HCT116 (cell line): ENCODE data around the gene CIC. TPM values are rescaled to one million over a fixed set of nuclear protein-coding genes. Genes with fewer than 3 reads are reported as not detected.
A peak's percentile ranks its signal among the peaks of the same experiment; 100 is the strongest.

Source experiments
- ATAC-seq: fragments of 200-7000 bp; cut with Tn5 transposase; 2 replicates; pipeline ENCODE4 v1.9.1; 2020; ENCODE audit warnings: mild to moderate bottlenecking, moderate library complexity
- BruUV-seq: library from RNA; stranded (reverse); fragments of 400-500 nt; replicated peaks from 2 replicates; lab custom pipeline; 2021; lab: Mats Ljungman, UMichigan
- CTCF ChIA-PET: fragments of 300-600 bp; sonication (Branson Sonifier 250); formaldehyde crosslinking; loops from one replicate; lab custom pipeline; 2021; ENCODE audit warnings: antibody characterized with exemption; lab: Charles Lee
- POLR2A ChIA-PET: fragments of 300-600, 350-600 bp; sonication (Branson Sonifier 250); formaldehyde crosslinking; loops from one replicate; lab custom pipeline; 2021; ENCODE audit warnings: antibody characterized with exemption; lab: Charles Lee
- RAD21 ChIA-PET, 2 experiments: fragments of 300-600 bp; sonication (Branson Sonifier 250); formaldehyde crosslinking; loops; one replicate each; lab custom pipeline; 2023; ENCODE audit warnings: low total read pairs in 2 of 2; ENCODE audit not compliant: uncharacterized antibody in 2 of 2, unreplicated experiment in 2 of 2, low non-redundant PET in 1 of 2; lab: Charles Lee
- DNase-seq: peaks from one replicate; pipeline ENCODE4 v3.0.0-alpha.2; 2010; ENCODE audit warnings: low read depth, low spot score
- H2AFZ ChIP-seq: fragments of 200-600 bp; shearing (Covaris generic), sonication (generic); 2 replicates; pipeline ENCODE4 v1.6.1; 2017; ENCODE audit warnings: low read depth, mixed run types, mixed read lengths, antibody characterized with exemption, low read length; ENCODE audit not compliant: poor library complexity, severe bottlenecking
- H3K27ac ChIP-seq: 2 replicates; pipeline ENCODE4 v1.5.1; 2012; ENCODE audit warnings: low read depth, low read length
- H3K27me3 ChIP-seq: fragments of 200-600 bp; sonication (generic); 2 replicates; pipeline ENCODE4 v1.6.1; 2016; ENCODE audit warnings: mixed run types, low read length, mixed read lengths; ENCODE audit not compliant: insufficient read depth
- H3K36me3 ChIP-seq, 2 experiments: fragments of 200-500 bp in 1 of 2; fragments of 200-600 bp in 1 of 2; sonication (Bioruptor generic) in 1 of 2; sonication (generic) in 1 of 2; 2 replicates each; pipeline versions ENCODE4 v1.5.1 to v1.6.1; 2014 to 2016; ENCODE audit warnings: low read length in 2 of 2, inconsistent platforms in 1 of 2, mixed read lengths in 1 of 2, mixed run types in 1 of 2; ENCODE audit not compliant: insufficient read depth in 2 of 2, control insufficient read depth in 1 of 2
- H3K4me1 ChIP-seq, 2 experiments: fragments of 200-600 bp in 1 of 2; sonication (generic) in 1 of 2; 2 replicates each; pipeline versions ENCODE4 v1.5.1 to v1.6.1; 2012 to 2017; ENCODE audit warnings: low read length in 2 of 2, inconsistent platforms in 1 of 2, mild to moderate bottlenecking in 1 of 2, mixed read lengths in 1 of 2, mixed run types in 1 of 2, moderate library complexity in 1 of 2; ENCODE audit not compliant: insufficient read depth in 2 of 2, control insufficient read depth in 1 of 2
- H3K4me2 ChIP-seq: fragments of 200-600 bp; sonication (generic); 2 replicates; pipeline ENCODE4 v1.6.1; 2017; ENCODE audit warnings: mixed run types, low read length, mixed read lengths
- H3K4me3 ChIP-seq, 2 experiments: fragments of 200-600 bp in 1 of 2; sonication (generic) in 1 of 2; replicated peaks in 1 of 2; 2 replicates each; pipeline ENCODE4 v1.5.1; 2011 to 2016; ENCODE audit warnings: low read length in 2 of 2, control low read depth in 1 of 2, low read depth in 1 of 2, mild to moderate bottlenecking in 1 of 2, mixed read lengths in 1 of 2, mixed run types in 1 of 2
- H3K79me2 ChIP-seq: fragments of 200-600 bp; sonication (generic); 2 replicates; pipeline ENCODE4 v1.6.1; 2017; ENCODE audit warnings: mild to moderate bottlenecking, mixed run types, low read length, moderate library complexity, mixed read lengths; ENCODE audit not compliant: insufficient read depth
- H3K9ac ChIP-seq: fragments of 200-600 bp; sonication (generic); 2 replicates; pipeline ENCODE4 v1.6.1; 2016; ENCODE audit warnings: low read length, mixed read lengths
- H3K9me2 ChIP-seq: fragments of 200-600 bp; sonication (generic), shearing (Covaris generic); 2 replicates; pipeline ENCODE4 v1.6.1; 2017; ENCODE audit warnings: mixed run types, mild to moderate bottlenecking, moderate library complexity; ENCODE audit not compliant: insufficient read depth
- H3K9me3 ChIP-seq, 2 experiments: fragments of 200-500 bp in 1 of 2; fragments of 200-600 bp in 1 of 2; sonication (Bioruptor generic) in 1 of 2; sonication (generic) in 1 of 2; 2 replicates each; pipeline ENCODE4 v1.6.1; 2014 to 2017; ENCODE audit warnings: low read length in 2 of 2, mixed read lengths in 2 of 2, inconsistent platforms in 1 of 2, low read depth in 1 of 2, mild to moderate bottlenecking in 1 of 2, mixed run types in 1 of 2, moderate library complexity in 1 of 2; ENCODE audit not compliant: control insufficient read depth in 1 of 2, insufficient read depth in 1 of 2
- H4K20me1 ChIP-seq: fragments of 200-600 bp; sonication (generic), shearing (Covaris generic); 2 replicates; pipeline ENCODE4 v1.6.1; 2017; ENCODE audit warnings: mixed run types, mild to moderate bottlenecking, moderate library complexity; ENCODE audit not compliant: insufficient read depth
- CEBPB ChIP-seq: IDR thresholded peaks from 2 replicates; pipeline ENCODE4 v1.6.1; 2012; ENCODE audit warnings: low read depth
- EGR1 ChIP-seq: IDR thresholded peaks from 2 replicates; pipeline ENCODE4 v1.6.1; 2012; ENCODE audit warnings: low read depth
- EZH2 ChIP-seq: fragments of 200-600 bp; sonication (generic); IDR thresholded peaks from 2 replicates; pipeline ENCODE4 v1.6.1; 2017; ENCODE audit warnings: antibody characterized with exemption, mixed run types
- FOSL1 ChIP-seq: IDR thresholded peaks from 2 replicates; pipeline ENCODE4 v1.6.1; 2012; ENCODE audit warnings: low read depth
- POLR2AphosphoS5 ChIP-seq: IDR thresholded peaks from 2 replicates; pipeline ENCODE4 v1.6.1; 2011; ENCODE audit warnings: mild to moderate bottlenecking, low read depth, low read length, moderate library complexity
- RAD21 ChIP-seq: IDR thresholded peaks from 2 replicates; pipeline ENCODE4 v1.6.1; 2012; ENCODE audit warnings: low read depth, mild to moderate bottlenecking
- SIN3A ChIP-seq: IDR thresholded peaks from 2 replicates; pipeline ENCODE4 v1.6.1; 2012; ENCODE audit warnings: low read depth
- SRF ChIP-seq: IDR thresholded peaks from 2 replicates; pipeline ENCODE4 v1.6.1; 2012; ENCODE audit warnings: low read depth
- TCF7L2 ChIP-seq: IDR thresholded peaks from 2 replicates; pipeline ENCODE4 v1.7.0; 2011; ENCODE audit warnings: borderline replicate concordance, inconsistent platforms; ENCODE audit not compliant: insufficient read depth, insufficient read length; ENCODE audit errors: extremely low read depth
- ZFX ChIP-seq: fragments of 450-650 bp; IDR thresholded peaks from 2 replicates; pipeline ENCODE4 v1.6.1; 2017
- intact Hi-C: fragments of 100-400 bp; cut with micrococcal nuclease; formaldehyde crosslinking; loops from 2 replicates; pipeline ENCODE4 v1.10.0; 2022
- total RNA-seq: library from RNA; stranded (reverse); gene quantifications from one replicate; pipeline ENCODE4 v1.2.1, GENCODE V29; 2021; ENCODE audit not compliant: unreplicated experiment
- TF ChIP-seq, protein P1 (sequence below): IDR thresholded peaks from 2 replicates; pipeline ENCODE4 v1.6.1; 2012; ENCODE audit warnings: low read depth
- TF ChIP-seq, protein P2 (sequence below): IDR thresholded peaks from 2 replicates; pipeline ENCODE4 v1.6.1; 2012
- TF ChIP-seq, protein P3 (sequence below), 3 experiments: fragments of 200-600 bp in 1 of 3; sonication (generic) in 1 of 3; IDR thresholded peaks in 2 of 3; conservative IDR thresholded peaks in 1 of 3; 2 replicates each; pipeline ENCODE4 v1.5.1; 2012 to 2017; ENCODE audit warnings: low read depth in 2 of 3, low read length in 2 of 3, antibody characterized with exemption in 1 of 3, borderline replicate concordance in 1 of 3, control low read depth in 1 of 3, mild to moderate bottlenecking in 1 of 3, mixed read lengths in 1 of 3, mixed run types in 1 of 3, moderate library complexity in 1 of 3; ENCODE audit not compliant: insufficient read depth in 1 of 3

CIC gene
- total RNA-seq, 1 experiment from 2014 or later: 52.0 TPM

DNA sequence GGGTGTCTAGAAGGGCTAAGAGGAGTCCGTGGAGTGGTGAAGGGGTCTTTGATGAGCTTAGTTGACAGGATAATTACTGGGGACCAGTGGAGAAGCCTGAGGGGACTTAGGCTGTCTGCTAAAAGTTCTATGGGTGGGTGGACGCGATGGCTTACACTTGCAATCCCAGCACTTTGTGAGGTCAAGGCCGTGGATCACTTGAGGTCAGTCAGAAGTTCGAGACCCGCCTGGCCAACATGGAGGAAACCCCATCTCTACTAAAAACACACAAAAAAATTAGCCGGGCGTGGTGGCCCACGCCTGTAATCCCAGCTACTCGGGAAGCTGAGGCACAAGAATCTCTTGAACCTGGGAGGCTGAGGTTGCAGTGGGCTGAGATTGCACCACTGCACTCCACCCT is 23.8 kb upstream of the CIC start (continued):
- TF ChIP-seq, protein P1, sequence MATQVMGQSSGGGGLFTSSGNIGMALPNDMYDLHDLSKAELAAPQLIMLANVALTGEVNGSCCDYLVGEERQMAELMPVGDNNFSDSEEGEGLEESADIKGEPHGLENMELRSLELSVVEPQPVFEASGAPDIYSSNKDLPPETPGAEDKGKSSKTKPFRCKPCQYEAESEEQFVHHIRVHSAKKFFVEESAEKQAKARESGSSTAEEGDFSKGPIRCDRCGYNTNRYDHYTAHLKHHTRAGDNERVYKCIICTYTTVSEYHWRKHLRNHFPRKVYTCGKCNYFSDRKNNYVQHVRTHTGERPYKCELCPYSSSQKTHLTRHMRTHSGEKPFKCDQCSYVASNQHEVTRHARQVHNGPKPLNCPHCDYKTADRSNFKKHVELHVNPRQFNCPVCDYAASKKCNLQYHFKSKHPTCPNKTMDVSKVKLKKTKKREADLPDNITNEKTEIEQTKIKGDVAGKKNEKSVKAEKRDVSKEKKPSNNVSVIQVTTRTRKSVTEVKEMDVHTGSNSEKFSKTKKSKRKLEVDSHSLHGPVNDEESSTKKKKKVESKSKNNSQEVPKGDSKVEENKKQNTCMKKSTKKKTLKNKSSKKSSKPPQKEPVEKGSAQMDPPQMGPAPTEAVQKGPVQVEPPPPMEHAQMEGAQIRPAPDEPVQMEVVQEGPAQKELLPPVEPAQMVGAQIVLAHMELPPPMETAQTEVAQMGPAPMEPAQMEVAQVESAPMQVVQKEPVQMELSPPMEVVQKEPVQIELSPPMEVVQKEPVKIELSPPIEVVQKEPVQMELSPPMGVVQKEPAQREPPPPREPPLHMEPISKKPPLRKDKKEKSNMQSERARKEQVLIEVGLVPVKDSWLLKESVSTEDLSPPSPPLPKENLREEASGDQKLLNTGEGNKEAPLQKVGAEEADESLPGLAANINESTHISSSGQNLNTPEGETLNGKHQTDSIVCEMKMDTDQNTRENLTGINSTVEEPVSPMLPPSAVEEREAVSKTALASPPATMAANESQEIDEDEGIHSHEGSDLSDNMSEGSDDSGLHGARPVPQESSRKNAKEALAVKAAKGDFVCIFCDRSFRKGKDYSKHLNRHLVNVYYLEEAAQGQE: no peak
- TF ChIP-seq EZH2: no peak
- TF ChIP-seq SIN3A: no peak
- no peak for TF ChIP-seq FOSL1
- no peak for TF ChIP-seq RAD21
- TF ChIP-seq TCF7L2: no peak

DNA sequence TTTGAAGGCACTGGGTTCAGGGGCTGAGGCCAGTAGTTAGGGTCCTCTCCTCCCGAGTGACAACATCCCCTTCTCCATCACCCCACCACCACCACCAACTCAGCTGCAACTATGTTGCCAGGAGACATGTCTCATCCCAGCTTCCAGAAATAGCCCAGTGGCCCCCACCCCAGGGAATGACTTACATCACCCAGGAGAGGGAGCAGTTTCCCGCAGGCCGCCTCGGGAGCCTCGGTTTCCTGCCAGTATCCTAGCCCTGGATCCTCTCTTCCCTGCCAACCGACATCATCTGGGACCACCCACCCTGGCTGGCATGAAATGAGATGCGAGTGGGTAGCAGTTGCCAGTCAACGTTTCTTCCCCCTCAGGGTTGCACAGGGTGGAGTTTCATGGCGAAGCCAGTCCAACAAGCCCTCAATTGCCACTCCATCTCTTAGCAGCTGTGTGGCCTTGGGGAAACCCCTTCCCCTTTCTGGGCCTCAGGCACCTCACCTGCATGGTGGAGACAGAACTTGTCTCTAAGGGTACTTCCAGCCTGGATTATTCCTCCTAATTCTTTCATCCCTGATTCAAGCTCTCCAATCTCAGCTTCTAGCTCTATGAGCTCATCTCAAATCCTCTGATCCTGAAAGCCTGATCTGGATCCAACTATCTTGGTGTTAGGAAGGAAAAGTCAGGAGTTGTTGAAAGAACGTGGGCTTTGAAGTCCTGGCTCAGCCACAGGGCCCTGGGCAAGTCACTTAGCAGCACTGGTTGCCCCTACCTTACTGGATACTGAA is 22.7 kb upstream of the CIC start:
- intact Hi-C loops: loop anchor here (1.0 to 2.0 kb wide), 3 partner anchors 33 to 113 kb away; no protein-coding TSS in a partner anchor
- ChIA-PET CTCF (interaction anchor here (0.7 to 3.8 kb wide), 18 partner anchors 10 to 194 kb away, joined by 3 to 63 read pairs (median 4); partner anchors contain the start of genes CIC, DEDD2, PAFAH1B3 and POU2F2), RAD21 (interaction anchor here (0.6 to 1.8 kb wide), 6 partner anchors 24 to 142 kb away, joined by 3 to 9 read pairs (median 6); no protein-coding TSS in a partner anchor), POLR2A (interaction anchor here (0.8 to 1.9 kb wide), 3 partner anchors 9 to 150 kb away, joined by 3 to 6 read pairs (median 4); partner anchors contain the start of gene ERF)
- peaks cover 33% of the 10 kb centered on the region for H3K79me2 ChIP-seq
- H3K4me2 ChIP-seq: peak overlapping the region; percentile 20; the same call in 1 of the 2 replicates
- no peak overlapping the region for H3K4me3 ChIP-seq
- peaks cover 11 to 37% of the 10 kb centered on the region in 2 experiments for H3K4me1 ChIP-seq
- H3K27ac ChIP-seq: peak overlapping the region; percentile 41
- DNase-seq (no peak), ATAC-seq (no peak)
- no peak overlapping the region for H2AFZ ChIP-seq
- H3K27me3 ChIP-seq: no peaks in the 10 kb centered on the region
- H4K20me1 ChIP-seq: peaks cover 3% of the 10 kb centered on the region; the same call in 1 of the 2 replicates
- BruUV-seq: no TSS peak
- no peaks in the 10 kb centered on the region for H3K9me2 ChIP-seq
- H3K36me3 ChIP-seq: peaks cover 0 to 7% of the 10 kb centered on the region in 2 experiments; a peak in 1 of 4 replicates
- H3K9me3 ChIP-seq: no peaks in the 10 kb centered on the region
- H3K9ac ChIP-seq: 0 out of 2 replicates have a peak overlapping the region, but pooled peaks have one; percentile 14
- TF ChIP-seq, protein P2, sequence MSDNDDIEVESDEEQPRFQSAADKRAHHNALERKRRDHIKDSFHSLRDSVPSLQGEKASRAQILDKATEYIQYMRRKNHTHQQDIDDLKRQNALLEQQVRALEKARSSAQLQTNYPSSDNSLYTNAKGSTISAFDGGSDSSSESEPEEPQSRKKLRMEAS: no peak
- peak; percentile 58 for TF ChIP-seq POLR2AphosphoS5
- no peak for TF ChIP-seq EGR1
- TF ChIP-seq, protein P1: no peak
- no peak for TF ChIP-seq SRF
- TF ChIP-seq ZFX: no peak
- TF ChIP-seq CEBPB: no peak
- peak; percentile 90 for TF ChIP-seq RAD21
- TF ChIP-seq, protein P3, sequence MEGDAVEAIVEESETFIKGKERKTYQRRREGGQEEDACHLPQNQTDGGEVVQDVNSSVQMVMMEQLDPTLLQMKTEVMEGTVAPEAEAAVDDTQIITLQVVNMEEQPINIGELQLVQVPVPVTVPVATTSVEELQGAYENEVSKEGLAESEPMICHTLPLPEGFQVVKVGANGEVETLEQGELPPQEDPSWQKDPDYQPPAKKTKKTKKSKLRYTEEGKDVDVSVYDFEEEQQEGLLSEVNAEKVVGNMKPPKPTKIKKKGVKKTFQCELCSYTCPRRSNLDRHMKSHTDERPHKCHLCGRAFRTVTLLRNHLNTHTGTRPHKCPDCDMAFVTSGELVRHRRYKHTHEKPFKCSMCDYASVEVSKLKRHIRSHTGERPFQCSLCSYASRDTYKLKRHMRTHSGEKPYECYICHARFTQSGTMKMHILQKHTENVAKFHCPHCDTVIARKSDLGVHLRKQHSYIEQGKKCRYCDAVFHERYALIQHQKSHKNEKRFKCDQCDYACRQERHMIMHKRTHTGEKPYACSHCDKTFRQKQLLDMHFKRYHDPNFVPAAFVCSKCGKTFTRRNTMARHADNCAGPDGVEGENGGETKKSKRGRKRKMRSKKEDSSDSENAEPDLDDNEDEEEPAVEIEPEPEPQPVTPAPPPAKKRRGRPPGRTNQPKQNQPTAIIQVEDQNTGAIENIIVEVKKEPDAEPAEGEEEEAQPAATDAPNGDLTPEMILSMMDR (IDR thresholded peaks at IDR 0.05 in 2 of 3, conservative IDR thresholded peaks at IDR 0.05 in 1 of 3; ENCODE audit: borderline replicate concordance in 1 of 3, insufficient read depth in 1 of 3, low read depth in 2 of 3, low read length in 2 of 3): peak; percentile 67 to 85 (median 74); a peak in 5 of 6 replicates
- no peak for TF ChIP-seq TCF7L2
